Ovary (tissue), 10 donors: ENCODE measurements around the gene MYO5B. TPM values are rescaled to one million over a fixed set of nuclear protein-coding genes. Genes with fewer than 3 reads are reported as not detected.
"Not testable (repeated sequence)": the region's sequence is repeated elsewhere in the genome, so short reads cannot be mapped to it uniquely, and the experiment has no call there.

ENCODE experiments used
- DNase-seq, 5 donors: peaks; one replicate each; pipeline ENCODE4 v3.0.0-alpha.2; 2019 to 2020
- H3K27ac ChIP-seq, 2 donors: fragments of 200-600 bp; one replicate each; pipeline versions ENCODE4 v1.5.1 to v1.8.0; 2019 to 2022
- H3K27me3 ChIP-seq: fragments of 200-600 bp; one replicate; pipeline ENCODE4 v1.8.0; 2022
- H3K36me3 ChIP-seq: fragments of 200-600 bp; sonication (generic); one replicate; pipeline ENCODE4 v1.5.1; 2019
- H3K4me1 ChIP-seq: one replicate; pipeline ENCODE4 v1.8.1; 2013; ENCODE audit warnings: mild to moderate bottlenecking, moderate library complexity; ENCODE audit not compliant: insufficient read depth
- H3K4me3 ChIP-seq: fragments of 200-600 bp; sonication (generic); one replicate; pipeline ENCODE4 v1.5.1; 2017
- H3K9me3 ChIP-seq, 2 donors: fragments of 200-600 bp in 1 of 2; sonication (generic) in 1 of 2; one replicate each; pipeline versions ENCODE4 v1.5.1 to v1.8.1; 2013 to 2019; ENCODE audit warnings: mild to moderate bottlenecking in 1 of 2, moderate library complexity in 1 of 2
- CTCF ChIP-seq, 3 donors: fragments of 450-650 bp in 2 of 3; fragments of 200-600 bp in 1 of 3; IDR thresholded peaks; one replicate each; pipeline versions ENCODE4 v1.5.1 to v1.8.0; 2016 to 2022; ENCODE audit warnings: antibody characterized with exemption in 3 of 3, mild to moderate bottlenecking in 1 of 3
- EP300 ChIP-seq: sonication (generic); formaldehyde crosslinking; IDR thresholded peaks from one replicate; pipeline ENCODE4 v1.6.1; 2017; ENCODE audit warnings: antibody characterized with exemption
- POLR2A ChIP-seq: fragments of 450-650 bp; IDR thresholded peaks from one replicate; pipeline ENCODE4 v1.6.1; 2017; ENCODE audit warnings: antibody characterized with exemption, mild to moderate bottlenecking, moderate library complexity
- WGBS, 3 donors: extraction: QIAGEN DNeasy Blood & Tissue Kit in 1 of 3; methylation state at CpG; one replicate each; pipeline versions ENCODE4 v1.1.5 to v1.1.7; 2013 to 2017; 5-methylcytosine and 5-hydroxymethylcytosine counted together
- intact Hi-C, 4 donors: fragments of 100-400 bp; cut with DNase I; formaldehyde crosslinking; loops; one replicate each; pipeline versions ENCODE4 v1.11.0 to v1.15.1; 2022 to 2023
- long read RNA-seq, 3 donors: library from polyadenylated mRNA in 2 of 3; unstranded in 2 of 3; transcript quantifications; one replicate each; pipeline ENCODE4 v2.0.0 and lab custom pipeline, GENCODE V29; 2021 to 2026
- polyA plus RNA-seq, 2 donors: library from polyadenylated mRNA; stranded (reverse); fragments of 200-250 nt in 1 of 2; fragments of 350-450 nt in 1 of 2; fragmentation: Illumina TruSeq in 1 of 2; extraction: RNeasy Lipid Tissue Mini Kit (QIAGEN cat#74804) in 1 of 2; gene quantifications; one replicate each; pipeline ENCODE4 v1.2.3, GENCODE V29; 2013 to 2014
- total RNA-seq, 7 donors: library from RNA; depleted of rRNA in 2 of 7; stranded (reverse); fragments of >200 nt in 2 of 7; fragmentation: NEBNext Ultra II Directional in 3 of 7; extraction: Animal tissue kit (Norgen Biotek cat#: 25700) in 3 of 7; gene quantifications; one replicate each; pipeline versions ENCODE4 v1.1.0 to v1.2.4, GENCODE V29; 2016 to 2023
- donor health status: DM: no; HTN: no; CAD: no; lungs with moderate emphysema.
- donor health status: DM: no; HTN: no; CAD: no.
- donor health status: Bipolar disorder and iron deficiency.
- donor health status: DM: yes; HTN: yes; CAD: no.
- donor health status: DM: no; HTN: no; CAD: no.
- donor health status: DM: yes; HTN: yes; CAD: no.

MYO5B gene
- total RNA-seq (10 to 100 TPM in 1 of 7 donors, 1 to 10 TPM in 4, under 1 TPM in 2; 0.25 to 25.5 (median 1.5) TPM), polyA plus RNA-seq (1 to 10 TPM; 1.2 to 3.4 TPM)
- long read RNA-seq, donor 1, partial matches to known transcripts: 0 of 3 reads
- long read RNA-seq, donor 1, other reads (novel, unspliced or antisense): 3 of 3 reads
- long read RNA-seq, donor 2: 0 reads
- long read RNA-seq, donor 3, partial matches to known transcripts: 2 of 7 reads
- long read RNA-seq, donor 3, other reads (novel, unspliced or antisense): 5 of 7 reads

GRCh38 chr18:50194631-50195532 lies at the start of gene MYO5B:
TSS of gene MYO5B (minus strand) at chr18:50195147. CDS start at chr18:50194793, 354 bp downstream.
- Histone ChIP-seq H3K4me1 (peaks cover 8% of the 10 kb centered on the region), H3K36me3 (no peaks in the 10 kb centered on the region), H3K4me3 (peak within 1 kb of the TSS; percentile 35), H3K27me3 (no peaks in the 10 kb centered on the region), H3K27ac (no peak within 1 kb of the TSS), H3K9me3 (no peaks in the 10 kb centered on the region)
- TF ChIP-seq EP300: no peak
- TF ChIP-seq CTCF (IDR thresholded peaks at IDR 0.05): no peak
- no peak for TF ChIP-seq POLR2A
- DNase-seq: peak in 2 of 5 donors; percentile 20 to 39
- intact Hi-C loops: no loop called here
- WGBS, 3 donors: 1 to 2% (median 1%) methylated on average over 72 to 114 of the region's 115 CpGs

- H3K4me3 ChIP-seq, H3K36me3 ChIP-seq, intact Hi-C loops, H3K4me1 ChIP-seq, H3K27ac ChIP-seq, DNase-seq, H3K9me3 ChIP-seq, H3K27me3 ChIP-seq: not testable (repeated sequence)
- WGBS, 3 donors: 67 to 87% (median 72%) methylated on average over 8 of the region's 8 CpGs
Observed at GRCh38 chr18:50241768-50242167, 46.8 kb upstream of the MYO5B start.

- Histone ChIP-seq H3K9me3 (no peaks in the 10 kb centered on the region), H3K27ac (no peak overlapping the region), H3K4me3 (no peak overlapping the region), H3K36me3 (no peaks in the 10 kb centered on the region), H3K27me3 (no peaks in the 10 kb centered on the region), H3K4me1 (no peaks in the 10 kb centered on the region)
- WGBS, 3 donors: 87 to 91% (median 90%) methylated on average over 3 of the region's 3 CpGs
- DNase-seq: no peak
- intact Hi-C loops: no loop called here
- TF ChIP-seq POLR2A (no peak), EP300 (no peak), CTCF (IDR thresholded peaks at IDR 0.05) (no peak)
Observed at GRCh38 chr18:50240080-50240563, 45.2 kb upstream of the MYO5B start.

GRCh38 chr18:50232419-50232818 lies 37.5 kb upstream of the MYO5B start:
- Histone ChIP-seq H3K27ac (no peak overlapping the region), H3K9me3 (no peaks in the 10 kb centered on the region)

More at GRCh38 chr18:50232419-50232818, 37.5 kb upstream of the MYO5B start:
- intact Hi-C loops: no loop called here
- 49 to 56% (median 50%) methylated on average over 2 of the region's 2 CpGs for WGBS, 3 donors
- no peak for DNase-seq
- TF ChIP-seq EP300 (no peak), CTCF (IDR thresholded peaks at IDR 0.05) (no peak), POLR2A (no peak)
- Histone ChIP-seq H3K4me1 (no peaks in the 10 kb centered on the region), H3K27me3 (no peaks in the 10 kb centered on the region), H3K4me3 (no peak overlapping the region), H3K36me3 (no peaks in the 10 kb centered on the region)
